BLaER1 treated with 17β-estradiol and CSF1 and Interleukin-3, amounts not matched to agents 10 nM and 100 nM (cell line): Measurements from ENCODE around the gene EPB41L4A.

Experiments used
- H3K27ac ChIP-seq, 11 experiments: shearing (Covaris generic); formaldehyde crosslinking; 2 replicates each; pipeline ENCODE4 v1.8.1; 2022
- H3K27me3 ChIP-seq, 11 experiments: shearing (Covaris generic); formaldehyde crosslinking; 2 replicates each; pipeline ENCODE4 v1.8.1; 2022
- H3K36me3 ChIP-seq, 11 experiments: shearing (Covaris generic); formaldehyde crosslinking; 2 replicates each; pipeline ENCODE4 v1.8.1; 2022
- H3K4me1 ChIP-seq, 10 experiments: shearing (Covaris generic); formaldehyde crosslinking; 2 replicates each; pipeline ENCODE4 v1.8.1; 2022
- H3K4me2 ChIP-seq, 11 experiments: shearing (Covaris generic); formaldehyde crosslinking; 2 replicates each; pipeline ENCODE4 v1.8.1; 2022
- H3K4me3 ChIP-seq, 10 experiments: shearing (Covaris generic); formaldehyde crosslinking; 2 replicates each; pipeline ENCODE4 v1.8.1; 2022
- H3K9ac ChIP-seq, 11 experiments: shearing (Covaris generic); formaldehyde crosslinking; 2 replicates each; pipeline ENCODE4 v1.8.1; 2022
- H3K9me3 ChIP-seq, 11 experiments: shearing (Covaris generic); formaldehyde crosslinking; replicated peaks in 1 of 11; 2 replicates each; pipeline ENCODE4 v1.8.1; 2022
- H4K20me1 ChIP-seq, 11 experiments: shearing (Covaris generic); formaldehyde crosslinking; 2 replicates each; pipeline ENCODE4 v1.8.1; 2022
- Cebpa-rat ChIP-seq, 11 experiments: shearing (Covaris generic); IDR thresholded peaks; 2 replicates each; pipeline ENCODE4 v1.8.1; 2022

The EPB41L4A gene

GRCh38 chr5:112136773-112137172 lies 282.3 kb downstream of the EPB41L4A start:
- peak overlapping the region in 9 of 11 experiments; percentile 2 to 38 (median 26); a peak in 8 of 22 replicates for H3K4me2 ChIP-seq
- H3K4me3 ChIP-seq = no peak overlapping the region
- no peak overlapping the region for H3K9ac ChIP-seq
- TF ChIP-seq Cebpa-rat (IDR thresholded peaks at IDR 0.05) = no peak
- H4K20me1 ChIP-seq = no peaks in the 10 kb centered on the region
- H3K27me3 ChIP-seq = no peaks in the 10 kb centered on the region
- 0 out of 22 replicates have a peak, but pooled peaks cover 0 to 4% (median 0%) of the 10 kb centered on the region in 11 experiments for H3K9me3 ChIP-seq
- H3K4me1 ChIP-seq = peaks cover 0 to 6% (median 5%) of the 10 kb centered on the region in 10 experiments; a peak in 8 of 20 replicates
- no peaks in the 10 kb centered on the region for H3K36me3 ChIP-seq
- H3K27ac ChIP-seq = no peak overlapping the region

GRCh38 chr5:112127861-112128260 lies 291.2 kb downstream of the EPB41L4A start:
- H4K20me1 ChIP-seq = no peaks in the 10 kb centered on the region
- TF ChIP-seq Cebpa-rat (IDR thresholded peaks at IDR 0.05) = no peak
- H3K4me2 ChIP-seq = no peak overlapping the region
- H3K27ac ChIP-seq = no peak overlapping the region
- no peak overlapping the region for H3K4me3 ChIP-seq
- no peaks in the 10 kb centered on the region for H3K36me3 ChIP-seq
- no peak overlapping the region for H3K9ac ChIP-seq
- 0 out of 22 replicates have a peak, but pooled peaks cover 0 to 4% (median 0%) of the 10 kb centered on the region in 11 experiments for H3K9me3 ChIP-seq
- H3K4me1 ChIP-seq = peaks cover 0 to 14% (median 0%) of the 10 kb centered on the region in 10 experiments; a peak in 6 of 20 replicates
- H3K27me3 ChIP-seq = no peaks in the 10 kb centered on the region

- TF ChIP-seq Cebpa-rat (IDR thresholded peaks at IDR 0.05) = no peak
- Histone ChIP-seq H4K20me1 (no peaks in the 10 kb centered on the region), H3K4me2 (no peak overlapping the region), H3K4me3 (no peak overlapping the region), H3K4me1 (peaks cover 0 to 16% (median 0%) of the 10 kb centered on the region in 10 experiments; a peak in 6 of 20 replicates), H3K27ac (no peak overlapping the region), H3K9ac (no peak overlapping the region), H3K9me3 (no peaks in the 10 kb centered on the region), H3K36me3 (no peaks in the 10 kb centered on the region), H3K27me3 (no peaks in the 10 kb centered on the region)
These were observed 292.1 kb downstream of the EPB41L4A start for GRCh38 chr5:112126982-112127381.

GRCh38 chr5:112125903-112126302 lies 293.2 kb downstream of the EPB41L4A start:
- Histone ChIP-seq H3K4me3 (no peak overlapping the region), H3K4me2 (no peak overlapping the region), H3K36me3 (no peaks in the 10 kb centered on the region), H3K27ac (no peak overlapping the region), H3K9ac (no peak overlapping the region), H3K9me3 (peaks cover 0 to 7% (median under 1%) of the 10 kb centered on the region in 11 experiments; a peak in 12 of 22 replicates), H3K27me3 (no peaks in the 10 kb centered on the region), H3K4me1 (peaks cover 0 to 16% (median 0%) of the 10 kb centered on the region in 10 experiments; a peak in 6 of 20 replicates), H4K20me1 (no peaks in the 10 kb centered on the region)
- no peak for TF ChIP-seq Cebpa-rat (IDR thresholded peaks at IDR 0.05)

- Histone ChIP-seq H3K9ac (no peak overlapping the region), H4K20me1 (no peaks in the 10 kb centered on the region), H3K4me2 (0 out of 22 replicates have a peak overlapping the region, but pooled peaks of 1 of the 11 experiments have one; percentile 10), H3K4me1 (peaks cover 0 to 19% (median 0%) of the 10 kb centered on the region in 10 experiments; a peak in 6 of 20 replicates), H3K27me3 (no peaks in the 10 kb centered on the region), H3K4me3 (no peak overlapping the region), H3K36me3 (no peaks in the 10 kb centered on the region), H3K27ac (no peak overlapping the region), H3K9me3 (peaks cover 0 to 13% (median 6%) of the 10 kb centered on the region in 11 experiments; a peak in 14 of 22 replicates)
- no peak for TF ChIP-seq Cebpa-rat (IDR thresholded peaks at IDR 0.05)
These were observed 294.3 kb downstream of the EPB41L4A start for GRCh38 chr5:112124788-112125187.

- Histone ChIP-seq H3K9ac (no peak overlapping the region), H3K4me1 (peaks cover 0 to 27% (median 0%) of the 10 kb centered on the region in 10 experiments; a peak in 7 of 20 replicates), H3K36me3 (no peaks in the 10 kb centered on the region), H3K4me3 (no peak overlapping the region), H4K20me1 (no peaks in the 10 kb centered on the region), H3K27ac (no peak overlapping the region), H3K9me3 (peaks cover 0 to 13% (median 6%) of the 10 kb centered on the region in 11 experiments; a peak in 14 of 22 replicates), H3K27me3 (no peaks in the 10 kb centered on the region), H3K4me2 (peak overlapping the region in 2 of 11 experiments; percentile 29 to 32; a peak in 3 of 22 replicates)
- no peak for TF ChIP-seq Cebpa-rat (IDR thresholded peaks at IDR 0.05)
These were observed 296.0 kb downstream of the EPB41L4A start for GRCh38 chr5:112123086-112123485.

GRCh38 chr5:112122353-112122752 lies 296.7 kb downstream of the EPB41L4A start:
- H3K36me3 ChIP-seq = no peaks in the 10 kb centered on the region
- H3K27me3 ChIP-seq = no peaks in the 10 kb centered on the region
- H3K27ac ChIP-seq = no peak overlapping the region
- peaks cover 0 to 13% (median 6%) of the 10 kb centered on the region in 11 experiments; a peak in 14 of 22 replicates for H3K9me3 ChIP-seq
- peak overlapping the region in 1 of 11 experiments; percentile 29; a peak in 3 of 22 replicates for H3K4me2 ChIP-seq
- no peaks in the 10 kb centered on the region for H4K20me1 ChIP-seq
- peaks cover 0 to 31% (median 0%) of the 10 kb centered on the region in 10 experiments; a peak in 7 of 20 replicates for H3K4me1 ChIP-seq
- TF ChIP-seq Cebpa-rat (IDR thresholded peaks at IDR 0.05) = no peak
- H3K9ac ChIP-seq = no peak overlapping the region
- no peak overlapping the region for H3K4me3 ChIP-seq

GRCh38 chr5:112121258-112121657 lies 297.8 kb downstream of the EPB41L4A start:
- H3K27ac ChIP-seq = no peak overlapping the region
- no peak overlapping the region for H3K9ac ChIP-seq
- no peak overlapping the region for H3K4me2 ChIP-seq
- TF ChIP-seq Cebpa-rat (IDR thresholded peaks at IDR 0.05) = no peak
- no peaks in the 10 kb centered on the region for H4K20me1 ChIP-seq
- H3K4me3 ChIP-seq = no peak overlapping the region
- H3K27me3 ChIP-seq = no peaks in the 10 kb centered on the region
- H3K4me1 ChIP-seq = peaks cover 0 to 34% (median 0%) of the 10 kb centered on the region in 10 experiments; a peak in 8 of 20 replicates
- H3K36me3 ChIP-seq = no peaks in the 10 kb centered on the region
- H3K9me3 ChIP-seq = peaks cover 0 to 13% (median 6%) of the 10 kb centered on the region in 11 experiments; a peak in 14 of 22 replicates

- H3K27ac ChIP-seq = no peak overlapping the region
- H3K9ac ChIP-seq = no peak overlapping the region
- no peak overlapping the region for H3K4me3 ChIP-seq
- H4K20me1 ChIP-seq = no peaks in the 10 kb centered on the region
- peak overlapping the region in 1 of 11 experiments; percentile 46; a peak in 2 of 22 replicates for H3K4me2 ChIP-seq
- TF ChIP-seq Cebpa-rat (IDR thresholded peaks at IDR 0.05) = no peak
- H3K36me3 ChIP-seq = no peaks in the 10 kb centered on the region
- peaks cover 0 to 13% (median 6%) of the 10 kb centered on the region in 11 experiments; a peak in 14 of 22 replicates for H3K9me3 ChIP-seq
- peaks cover 0 to 34% (median 0%) of the 10 kb centered on the region in 10 experiments; a peak in 8 of 20 replicates for H3K4me1 ChIP-seq
- H3K27me3 ChIP-seq = no peaks in the 10 kb centered on the region
These were observed 299.1 kb downstream of the EPB41L4A start for GRCh38 chr5:112119969-112120368.
